ENCODE data around the gene ZBTB20.

The ZBTB20 gene

GRCh38 chr3:114756506-114757279, 390.4 kb downstream of the ZBTB20 start:
- DNase-seq = no peak

DNA sequence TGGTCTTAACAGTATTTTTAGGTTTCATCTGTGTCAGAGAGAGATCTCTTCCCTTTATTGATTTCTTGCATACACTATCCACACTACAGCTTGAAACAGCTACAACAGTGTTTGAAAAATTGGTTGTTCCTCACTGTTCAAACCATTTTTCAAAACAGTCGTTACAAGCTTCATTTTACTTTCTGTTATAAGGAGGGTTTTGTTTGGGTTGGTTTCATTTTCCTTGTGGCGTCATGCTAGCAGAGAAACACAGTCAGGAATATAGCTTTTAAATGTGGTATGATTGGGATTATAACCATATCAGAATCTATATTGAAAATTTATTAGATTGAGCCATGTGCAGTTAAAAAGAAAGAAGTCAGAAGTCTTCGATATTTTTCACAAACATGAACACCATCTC, 400.6 kb downstream of the ZBTB20 start:
- DNase-seq = peak; percentile 11

DNA sequence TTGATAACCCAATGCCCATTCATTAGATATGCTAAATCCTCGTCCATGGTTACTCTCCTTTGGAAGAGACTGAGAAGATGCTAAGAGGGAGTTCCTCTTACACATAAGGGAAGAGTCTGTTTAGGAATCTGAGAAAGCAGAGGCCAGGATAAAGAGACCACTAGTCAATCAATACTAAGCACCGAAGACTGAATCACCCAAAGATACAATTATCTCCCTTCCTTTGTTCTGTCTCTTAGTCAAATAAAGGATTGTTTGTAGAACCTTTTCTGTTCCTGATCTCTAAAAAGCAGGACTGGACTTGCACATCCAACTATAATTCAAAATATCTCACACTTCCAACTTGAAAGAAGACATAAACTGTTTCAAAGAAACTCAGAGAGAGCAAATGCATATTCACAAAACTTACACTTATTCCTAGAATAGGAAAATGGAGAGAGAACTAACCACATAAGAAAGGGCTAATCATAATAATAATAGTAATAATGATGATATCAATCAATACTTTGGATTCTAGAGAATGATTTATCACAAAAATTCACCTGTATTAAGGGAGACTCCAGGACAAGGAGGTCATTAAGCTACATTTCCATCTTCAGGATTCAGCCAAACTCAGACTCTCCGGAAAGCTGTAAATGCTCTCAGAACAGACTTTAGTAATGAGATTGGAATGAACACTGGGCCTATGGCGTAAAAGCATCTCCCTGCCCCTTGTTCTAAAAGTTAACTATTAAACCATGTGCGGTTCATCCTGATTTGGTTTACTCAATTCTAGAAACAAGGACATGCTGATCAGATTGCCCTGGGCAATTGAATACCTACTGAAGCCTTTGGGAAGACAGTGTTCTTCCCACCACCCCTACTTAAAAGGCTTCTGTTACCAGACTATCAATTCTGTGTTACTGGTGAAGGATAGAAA, 401.5 kb downstream of the ZBTB20 start:
- no peak for DNase-seq

DNA sequence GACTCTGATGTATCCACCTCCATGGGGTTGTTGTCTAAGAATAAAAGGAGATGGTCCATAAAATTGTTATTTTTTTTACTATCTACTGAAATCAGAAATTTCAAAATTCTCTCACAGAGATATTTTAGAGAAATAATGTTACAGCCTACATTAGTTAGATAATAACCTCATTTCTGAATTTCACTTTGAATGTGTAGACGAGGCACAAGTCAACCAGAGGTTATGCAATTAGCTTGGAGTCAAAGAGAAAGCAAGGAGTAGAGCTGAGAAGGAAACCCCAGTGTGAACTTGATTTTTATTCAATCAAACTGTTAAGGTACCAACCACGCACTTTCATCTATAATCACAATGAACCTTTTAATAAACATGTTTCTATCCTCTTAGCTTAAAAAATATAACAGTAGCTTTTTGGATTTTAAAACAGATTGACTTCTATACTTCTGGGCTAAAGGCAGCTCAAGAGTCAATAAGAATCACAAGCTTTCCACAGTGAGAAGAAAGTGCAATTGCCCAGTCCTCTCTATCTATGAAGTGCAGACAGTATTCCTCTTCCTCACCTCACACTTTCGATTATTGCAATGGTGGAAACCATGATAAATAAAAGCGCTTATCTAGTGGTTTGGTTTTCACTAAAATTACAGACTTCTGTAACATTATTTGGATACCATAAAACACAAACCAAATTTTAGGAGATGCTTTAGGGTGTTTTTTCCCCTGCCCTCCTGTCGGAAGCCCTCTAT, 403.2 kb downstream of the ZBTB20 start:
- DNase-seq = no peak

GRCh38 chr3:114741066-114741465, 406.0 kb downstream of the ZBTB20 start:
- no peak for DNase-seq

DNA sequence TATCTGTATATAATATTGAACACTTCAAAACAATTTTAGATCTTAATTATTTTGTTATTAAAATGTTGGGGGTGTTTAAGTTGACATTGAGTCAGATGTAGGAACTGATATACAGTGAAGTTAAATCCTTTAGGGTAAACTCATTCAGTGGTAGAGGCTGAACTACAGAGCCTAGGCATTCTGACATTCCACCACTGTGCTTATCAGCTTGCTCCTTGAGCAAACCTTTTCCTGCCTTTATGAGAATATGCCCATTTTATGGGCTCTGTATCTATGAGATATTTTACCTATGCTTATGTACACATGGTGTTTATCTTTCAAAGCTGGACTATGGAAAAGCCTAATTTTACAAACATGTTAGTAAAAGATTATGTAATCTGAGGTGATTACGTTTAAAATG, 407.5 kb downstream of the ZBTB20 start:
- DNase-seq = no peak

- no peak for DNase-seq
Measured at GRCh38 chr3:114732353-114732752, 414.7 kb downstream of the ZBTB20 start.

- no peak for DNase-seq
Measured at GRCh38 chr3:114730397-114730796, 416.7 kb downstream of the ZBTB20 start.

GRCh38 chr3:114727373-114727772, 419.7 kb downstream of the ZBTB20 start:
- no peak for DNase-seq

- DNase-seq = no peak
Measured at GRCh38 chr3:114725966-114726365, 421.1 kb downstream of the ZBTB20 start.

- DNase-seq = no peak
Measured at GRCh38 chr3:114722530-114722929, 424.6 kb downstream of the ZBTB20 start.

GRCh38 chr3:114721864-114722263, 425.2 kb downstream of the ZBTB20 start:
- DNase-seq = no peak

- DNase-seq = no peak
Measured at GRCh38 chr3:114721209-114721608, 425.9 kb downstream of the ZBTB20 start.

DNA sequence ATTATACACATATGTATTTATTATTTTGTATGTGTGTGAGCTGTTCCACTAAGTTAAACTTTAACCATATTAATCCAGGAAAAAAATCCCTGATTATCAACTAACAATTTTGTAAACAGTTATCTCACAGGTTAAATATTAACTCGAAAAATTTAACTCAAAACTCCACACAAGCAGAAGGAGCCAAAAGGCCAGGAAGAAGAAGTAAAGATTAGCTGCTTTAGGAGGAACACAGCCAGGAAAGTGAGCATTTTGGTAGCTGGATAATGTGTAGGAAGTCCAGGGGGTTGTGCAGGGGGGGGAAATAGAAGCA, 428.2 kb downstream of the ZBTB20 start:
- no peak for DNase-seq

- DNase-seq = no peak
Measured at GRCh38 chr3:114718071-114718897, 428.8 kb downstream of the ZBTB20 start.

DNA sequence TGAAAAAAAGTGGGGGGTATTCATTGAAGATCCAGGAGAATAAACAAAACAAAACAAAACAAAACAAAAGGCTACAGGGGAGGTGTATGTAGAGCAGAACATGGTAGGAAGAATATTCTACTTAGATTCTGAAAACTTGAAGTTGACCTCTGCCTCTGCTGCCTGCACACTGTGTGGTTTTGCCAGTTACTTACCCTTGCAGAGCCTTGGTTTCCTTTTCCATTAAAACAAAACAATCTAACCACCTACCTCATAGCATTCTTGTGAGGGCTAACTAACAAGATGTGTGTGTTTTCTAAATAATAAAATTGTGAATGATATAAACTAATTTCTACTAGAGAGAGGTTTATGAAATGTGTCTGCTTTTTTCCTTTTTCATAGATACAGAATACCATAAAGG, 430.2 kb downstream of the ZBTB20 start:
- no peak for DNase-seq

DNA sequence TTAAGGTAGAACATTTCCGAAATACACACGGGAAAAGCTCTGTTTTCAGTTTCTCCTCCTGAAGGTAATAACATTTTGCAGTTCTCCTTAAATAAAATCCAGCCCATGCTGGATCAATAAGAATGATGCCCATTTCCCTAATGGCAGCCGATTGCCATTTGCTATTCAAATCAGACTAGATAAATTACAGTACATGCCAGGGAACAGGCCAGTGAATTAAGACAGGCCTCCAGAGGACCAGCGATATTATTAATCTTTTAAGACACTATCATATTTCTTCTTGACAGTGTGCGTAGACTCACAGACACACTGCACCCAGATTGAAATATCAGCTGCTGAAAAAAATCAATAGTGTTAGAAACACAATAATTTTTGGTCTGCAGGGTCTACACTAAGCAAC, 431.0 kb downstream of the ZBTB20 start:
- DNase-seq = no peak

DNA sequence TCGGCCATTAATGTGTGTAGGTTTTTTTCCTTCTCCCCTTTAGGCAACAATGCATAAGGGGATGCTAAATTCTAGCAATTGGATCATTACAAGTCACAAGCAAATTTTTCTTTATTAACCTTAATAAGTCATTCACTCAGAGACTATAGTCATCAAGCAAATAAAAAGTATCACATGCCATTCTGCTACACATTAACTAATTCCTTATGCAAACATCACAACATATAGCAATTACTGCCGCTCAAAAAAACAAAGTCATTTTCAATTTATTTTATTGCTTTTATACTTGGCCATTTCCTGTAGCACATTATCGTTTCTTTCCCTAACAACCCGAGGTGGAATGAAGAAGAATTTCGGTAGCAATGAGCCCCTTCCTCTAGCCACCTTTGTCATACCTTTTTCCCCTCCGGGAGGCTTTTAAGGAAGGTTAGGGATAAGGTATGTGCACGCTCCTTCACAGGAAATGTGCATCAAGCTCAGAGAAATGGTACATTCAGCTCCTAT, 432.1 kb downstream of the ZBTB20 start:
- no peak for DNase-seq

- DNase-seq = no peak
Measured at GRCh38 chr3:114714237-114714636, 432.9 kb downstream of the ZBTB20 start.

DNA sequence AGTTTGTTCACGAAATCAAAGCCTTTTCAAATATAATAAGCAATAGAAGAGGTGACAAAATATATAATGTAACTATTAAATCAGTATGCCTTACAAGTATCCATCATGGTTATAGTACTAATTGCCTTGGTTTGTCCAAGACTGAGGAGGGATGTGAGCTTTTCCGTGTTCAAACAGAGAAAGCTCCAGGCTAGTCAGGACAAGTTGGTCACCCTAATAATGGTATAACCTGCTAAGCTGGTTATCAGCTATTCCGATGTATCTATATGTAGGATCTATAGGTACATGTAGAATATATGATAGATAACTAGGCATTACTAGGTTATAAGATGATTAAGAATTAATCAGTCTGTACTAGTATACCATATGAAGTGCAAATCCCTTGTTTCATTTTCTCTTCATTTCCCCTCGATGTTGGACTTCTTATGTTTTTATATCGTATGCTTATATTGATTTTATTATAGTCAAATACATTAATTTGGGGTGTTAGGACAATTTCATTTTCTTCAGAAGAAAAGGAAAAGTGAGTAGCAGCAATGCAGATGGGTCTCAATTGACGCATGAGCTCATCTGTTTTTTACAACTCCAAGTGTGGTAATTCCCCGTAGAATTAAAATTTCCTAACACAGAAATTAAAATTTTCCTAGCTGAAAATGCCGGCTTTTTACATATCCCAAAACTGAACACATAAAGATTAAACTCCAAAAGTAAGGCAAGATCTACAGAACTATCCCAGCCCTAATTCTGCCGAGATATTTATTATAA, 434.2 kb downstream of the ZBTB20 start:
- no peak for DNase-seq

- no peak for DNase-seq
Measured at GRCh38 chr3:114711321-114711886, 435.7 kb downstream of the ZBTB20 start.

All from CD4-positive, alpha-beta T cell treated with Interleukin-4 for 4 hours (primary cell).